ENCODE results near the gene SF3A2.
A peak's percentile ranks its signal among the peaks of the same experiment; 100 is the strongest.

The SF3A2 gene

GRCh38 chr19:2242092-2242537 is 5.5 kb downstream of the SF3A2 start:
- Histone ChIP-seq H3K9me2 (replicated peaks; ENCODE audit: low read depth, low read length) (no peaks in the 10 kb centered on the region), H3K4me1 (ENCODE audit: insufficient read depth, low read length, poor library complexity, severe bottlenecking) (peaks cover 42% of the 10 kb centered on the region), H3F3A (ENCODE audit: low read depth) (peaks cover 3% of the 10 kb centered on the region; the same call in 1 of the 2 replicates), H3K9ac (ENCODE audit: low read depth, low read length, poor library complexity, severe bottlenecking) (no peak overlapping the region), H3K4me3 (ENCODE audit: low read length, poor library complexity, severe bottlenecking) (peak overlapping the region; percentile 21), H3K27me3 (ENCODE audit: insufficient read depth, low read length, poor library complexity, severe bottlenecking) (no peaks in the 10 kb centered on the region), H3K4me2 (ENCODE audit: low read depth, low read length, poor library complexity, severe bottlenecking) (peak overlapping the region; percentile 100), H3K79me2 (ENCODE audit: insufficient read depth, low read length) (peaks cover 84% of the 10 kb centered on the region), H4K20me1 (ENCODE audit: insufficient read depth, low read length, poor library complexity, severe bottlenecking) (peaks cover 81% of the 10 kb centered on the region), H3K9me3 (ENCODE audit: insufficient read depth, low read depth, low read length) (no peaks in the 10 kb centered on the region), H3K36me3 (ENCODE audit: insufficient read depth, low read length) (peaks cover 49% of the 10 kb centered on the region; the same call in 1 of the 2 replicates), H2AFZ (ENCODE audit: low read length) (no peak overlapping the region)
- TF ChIP-seq EZH2phosphoT487 (IDR thresholded peaks at IDR 0.05; ENCODE audit: borderline replicate concordance) = no peak
- TF ChIP-seq CTCF (conservative IDR thresholded peaks at IDR 0.05; ENCODE audit: low read length) = no peak

GRCh38 chr19:2242816-2243215 is 6.2 kb downstream of the SF3A2 start:
- H3F3A ChIP-seq (ENCODE audit: low read depth) = peaks cover 3% of the 10 kb centered on the region; the same call in 1 of the 2 replicates
- H3K36me3 ChIP-seq (ENCODE audit: insufficient read depth, low read length) = peaks cover 56% of the 10 kb centered on the region; the same call in 1 of the 2 replicates
- TF ChIP-seq EZH2phosphoT487 (IDR thresholded peaks at IDR 0.05; ENCODE audit: borderline replicate concordance) = no peak
- TF ChIP-seq CTCF (conservative IDR thresholded peaks at IDR 0.05; ENCODE audit: low read length) = no peak
- H3K4me3 ChIP-seq (ENCODE audit: low read length, poor library complexity, severe bottlenecking) = no peak overlapping the region
- H3K27me3 ChIP-seq (ENCODE audit: insufficient read depth, low read length, poor library complexity, severe bottlenecking) = no peaks in the 10 kb centered on the region
- peaks cover 38% of the 10 kb centered on the region for H3K4me1 ChIP-seq (ENCODE audit: insufficient read depth, low read length, poor library complexity, severe bottlenecking)
- H3K4me2 ChIP-seq (ENCODE audit: low read depth, low read length, poor library complexity, severe bottlenecking) = peak overlapping the region; percentile 100
- H3K9me3 ChIP-seq (ENCODE audit: insufficient read depth, low read depth, low read length) = no peaks in the 10 kb centered on the region
- no peak overlapping the region for H2AFZ ChIP-seq (ENCODE audit: low read length)
- H3K9ac ChIP-seq (ENCODE audit: low read depth, low read length, poor library complexity, severe bottlenecking) = no peak overlapping the region
- no peaks in the 10 kb centered on the region for H3K9me2 ChIP-seq (replicated peaks; ENCODE audit: low read depth, low read length)
- peaks cover 77% of the 10 kb centered on the region for H3K79me2 ChIP-seq (ENCODE audit: insufficient read depth, low read length)
- H4K20me1 ChIP-seq (ENCODE audit: insufficient read depth, low read length, poor library complexity, severe bottlenecking) = peaks cover 75% of the 10 kb centered on the region

- Histone ChIP-seq H3K27me3 (ENCODE audit: insufficient read depth, low read length, poor library complexity, severe bottlenecking) (no peaks in the 10 kb centered on the region), H3K36me3 (ENCODE audit: insufficient read depth, low read length) (peaks cover 62% of the 10 kb centered on the region; the same call in 1 of the 2 replicates), H3K4me3 (ENCODE audit: low read length, poor library complexity, severe bottlenecking) (no peak overlapping the region), H3K4me2 (ENCODE audit: low read depth, low read length, poor library complexity, severe bottlenecking) (no peak overlapping the region), H3K9me3 (ENCODE audit: insufficient read depth, low read depth, low read length) (no peaks in the 10 kb centered on the region), H3K9me2 (replicated peaks; ENCODE audit: low read depth, low read length) (no peaks in the 10 kb centered on the region), H3K79me2 (ENCODE audit: insufficient read depth, low read length) (peaks cover 70% of the 10 kb centered on the region), H3K9ac (ENCODE audit: low read depth, low read length, poor library complexity, severe bottlenecking) (no peak overlapping the region), H3K4me1 (ENCODE audit: insufficient read depth, low read length, poor library complexity, severe bottlenecking) (peaks cover 31% of the 10 kb centered on the region), H2AFZ (ENCODE audit: low read length) (no peak overlapping the region), H3F3A (ENCODE audit: low read depth) (peaks cover 3% of the 10 kb centered on the region; the same call in 1 of the 2 replicates), H4K20me1 (ENCODE audit: insufficient read depth, low read length, poor library complexity, severe bottlenecking) (peaks cover 68% of the 10 kb centered on the region)
- no peak for TF ChIP-seq CTCF (conservative IDR thresholded peaks at IDR 0.05; ENCODE audit: low read length)
- TF ChIP-seq EZH2phosphoT487 (IDR thresholded peaks at IDR 0.05; ENCODE audit: borderline replicate concordance) = no peak
Measured at GRCh38 chr19:2243274-2244124, 6.9 kb downstream of the SF3A2 start.
